IPS-18a (cell line): ENCODE results near the gene FRMD4A.
"Not testable (repeated sequence)": the region's sequence is repeated elsewhere in the genome, so short reads cannot be mapped to it uniquely, and the experiment has no call there.

ENCODE experiments used
- H3K27ac ChIP-seq: one replicate; pipeline ENCODE4 v1.5.1; 2013; ENCODE audit warnings: low read length
- H3K27me3 ChIP-seq: one replicate; pipeline ENCODE4 v1.6.1; 2013; ENCODE audit warnings: mild to moderate bottlenecking, low read length; ENCODE audit not compliant: control insufficient read depth, insufficient read depth
- H3K36me3 ChIP-seq: one replicate; pipeline ENCODE4 v1.6.1; 2013; ENCODE audit warnings: low read depth, low read length; ENCODE audit not compliant: control insufficient read depth
- H3K4me1 ChIP-seq: one replicate; pipeline ENCODE4 v1.6.1; 2013; ENCODE audit warnings: low read depth, low read length; ENCODE audit not compliant: control insufficient read depth
- H3K4me3 ChIP-seq: one replicate; pipeline ENCODE4 v1.5.1; 2013; ENCODE audit warnings: low read length
- H3K9ac ChIP-seq: one replicate; pipeline ENCODE4 v1.6.1; 2013; ENCODE audit warnings: mild to moderate bottlenecking, low read length, moderate library complexity
- H3K9me3 ChIP-seq: one replicate; pipeline ENCODE4 v1.6.1; 2013; ENCODE audit warnings: low read depth, low read length; ENCODE audit not compliant: control insufficient read depth

The FRMD4A gene

DNA sequence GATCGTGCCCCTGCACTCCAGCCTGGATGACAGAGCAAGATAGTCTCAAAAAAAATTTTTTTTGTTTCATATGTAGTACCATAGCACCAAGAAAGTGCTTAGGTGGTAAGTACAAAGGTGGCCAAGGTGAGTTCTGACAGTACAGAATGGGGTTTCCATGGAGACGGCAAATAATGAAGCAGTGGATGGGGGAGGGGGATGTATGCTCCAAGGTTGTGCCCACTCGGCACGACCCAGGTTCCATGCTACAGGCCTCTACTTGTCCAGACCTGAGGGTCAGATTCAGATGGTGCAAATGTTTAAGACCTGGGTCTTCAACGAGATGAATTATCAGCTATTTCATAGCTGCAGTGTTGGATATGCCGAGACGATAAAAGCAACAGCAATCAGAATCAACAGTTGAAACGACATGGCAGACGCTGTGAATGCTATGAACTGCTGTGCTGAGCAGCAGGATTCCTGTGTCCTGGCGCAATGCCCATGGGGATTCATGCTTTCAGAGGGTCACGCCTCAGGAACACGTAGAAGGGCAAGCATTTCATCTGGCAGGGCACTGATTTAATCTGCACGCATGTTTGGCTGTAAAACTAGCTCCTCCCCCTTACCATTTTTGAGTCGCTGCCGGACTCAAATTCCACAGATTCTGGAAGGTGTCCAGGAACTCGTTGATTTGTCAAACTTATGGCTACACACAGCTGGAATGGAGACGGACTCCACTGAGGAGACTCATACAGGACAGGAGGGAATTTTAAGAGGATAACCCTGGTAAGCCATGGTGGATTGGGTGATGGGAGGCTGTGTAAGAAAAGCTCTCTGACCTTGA, 256.5 kb downstream of the FRMD4A start:
- H3K27me3 ChIP-seq: no peaks in the 10 kb centered on the region
- H3K9me3 ChIP-seq: no peaks in the 10 kb centered on the region
- H3K9ac ChIP-seq: no peak overlapping the region
- no peaks in the 10 kb centered on the region for H3K36me3 ChIP-seq
- H3K4me1 ChIP-seq: no peaks in the 10 kb centered on the region
- H3K4me3 ChIP-seq: no peak overlapping the region
- no peak overlapping the region for H3K27ac ChIP-seq

- no peaks in the 10 kb centered on the region for H3K4me1 ChIP-seq
- no peaks in the 10 kb centered on the region for H3K9me3 ChIP-seq
- no peak overlapping the region for H3K27ac ChIP-seq
- no peaks in the 10 kb centered on the region for H3K27me3 ChIP-seq
- H3K9ac ChIP-seq: no peak overlapping the region
- H3K36me3 ChIP-seq: no peaks in the 10 kb centered on the region
- H3K4me3 ChIP-seq: no peak overlapping the region
Observed at GRCh38 chr10:14072541-14072940, 258.2 kb downstream of the FRMD4A start.

DNA sequence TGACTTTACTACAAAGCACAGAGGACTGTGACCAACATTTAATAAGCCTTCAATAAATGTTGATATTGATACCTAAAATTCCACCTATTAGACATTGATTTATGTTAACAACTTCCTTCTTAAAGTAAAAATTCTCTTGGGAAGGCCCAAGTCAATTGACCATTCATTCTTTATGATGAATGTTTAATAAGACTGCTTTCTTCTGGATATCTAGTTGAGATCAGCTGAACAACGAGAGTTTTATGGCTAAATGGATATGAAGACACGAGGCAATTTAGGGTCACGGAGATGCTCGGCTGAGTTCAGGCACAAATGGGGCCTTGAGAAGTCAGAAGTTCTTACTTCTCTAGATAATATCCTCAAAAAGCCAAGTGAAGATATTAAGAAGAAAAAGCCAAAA, 258.8 kb downstream of the FRMD4A start:
- H3K9ac ChIP-seq: no peak overlapping the region
- no peaks in the 10 kb centered on the region for H3K36me3 ChIP-seq
- H3K27me3 ChIP-seq: no peaks in the 10 kb centered on the region
- H3K9me3 ChIP-seq: no peaks in the 10 kb centered on the region
- H3K27ac ChIP-seq: no peak overlapping the region
- H3K4me3 ChIP-seq: no peak overlapping the region
- H3K4me1 ChIP-seq: no peaks in the 10 kb centered on the region

DNA sequence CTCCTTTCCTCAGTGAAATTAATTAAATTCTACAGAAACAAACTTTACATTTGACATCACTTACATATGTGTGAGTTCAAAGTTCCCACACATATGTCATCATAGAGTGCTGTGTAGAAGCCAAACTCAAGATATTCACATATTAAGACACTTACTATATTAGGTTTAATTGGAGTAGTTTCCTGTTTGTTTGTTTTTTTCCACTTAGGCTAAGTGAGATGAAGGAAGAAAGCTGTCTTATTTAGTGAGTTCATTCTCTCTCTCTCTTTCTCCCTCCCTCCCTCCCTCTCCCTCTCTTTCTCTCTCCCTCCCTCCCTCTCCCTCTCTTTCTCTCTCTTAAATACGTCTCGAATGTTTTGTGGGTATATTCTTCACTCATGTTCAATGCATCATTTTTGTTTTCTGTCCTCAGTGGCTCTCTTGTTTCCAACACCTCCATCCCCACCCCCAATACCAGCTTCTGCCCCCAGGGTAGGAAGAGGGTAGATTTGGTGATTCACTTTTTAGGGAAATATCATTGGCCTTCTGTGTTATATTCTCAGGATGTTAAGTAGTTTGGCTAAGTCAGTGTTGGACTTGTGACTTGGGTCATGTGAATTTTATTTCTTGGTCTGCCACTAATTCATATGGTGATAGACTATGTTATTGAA, 262.0 kb downstream of the FRMD4A start:
- Histone ChIP-seq H3K27ac (no peak overlapping the region), H3K4me3 (no peak overlapping the region), H3K27me3 (no peaks in the 10 kb centered on the region), H3K9me3 (no peaks in the 10 kb centered on the region), H3K9ac (no peak overlapping the region), H3K36me3 (no peaks in the 10 kb centered on the region), H3K4me1 (no peaks in the 10 kb centered on the region)

- H3K4me1 ChIP-seq, H3K9ac ChIP-seq, H3K4me3 ChIP-seq, H3K27ac ChIP-seq, H3K36me3 ChIP-seq, H3K27me3 ChIP-seq, H3K9me3 ChIP-seq: not testable (repeated sequence)
Observed at GRCh38 chr10:14067638-14068037, 263.1 kb downstream of the FRMD4A start.

DNA sequence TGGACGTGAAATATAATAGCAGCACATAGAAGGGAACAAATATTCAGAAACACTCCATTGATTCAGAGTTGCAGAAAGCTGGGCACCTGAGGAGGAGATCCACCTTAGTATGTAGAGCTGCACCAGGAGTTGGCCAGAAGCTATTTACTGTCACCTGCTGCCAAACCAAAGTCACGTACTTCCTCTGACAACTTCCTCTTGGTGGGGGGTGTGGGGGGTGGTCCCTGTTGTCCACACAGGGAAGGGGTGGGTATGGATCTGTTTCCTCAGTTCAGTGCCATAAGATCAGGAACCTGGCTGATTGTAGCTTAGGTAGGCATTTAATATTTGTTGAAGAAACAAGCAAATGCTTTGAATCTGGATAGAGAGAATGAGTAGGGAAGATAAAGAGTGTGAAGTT, 264.6 kb downstream of the FRMD4A start:
- no peaks in the 10 kb centered on the region for H3K4me1 ChIP-seq
- H3K36me3 ChIP-seq: no peaks in the 10 kb centered on the region
- no peaks in the 10 kb centered on the region for H3K9me3 ChIP-seq
- H3K27me3 ChIP-seq: no peaks in the 10 kb centered on the region
- H3K27ac ChIP-seq: no peak overlapping the region
- H3K9ac ChIP-seq: no peak overlapping the region
- no peak overlapping the region for H3K4me3 ChIP-seq

DNA sequence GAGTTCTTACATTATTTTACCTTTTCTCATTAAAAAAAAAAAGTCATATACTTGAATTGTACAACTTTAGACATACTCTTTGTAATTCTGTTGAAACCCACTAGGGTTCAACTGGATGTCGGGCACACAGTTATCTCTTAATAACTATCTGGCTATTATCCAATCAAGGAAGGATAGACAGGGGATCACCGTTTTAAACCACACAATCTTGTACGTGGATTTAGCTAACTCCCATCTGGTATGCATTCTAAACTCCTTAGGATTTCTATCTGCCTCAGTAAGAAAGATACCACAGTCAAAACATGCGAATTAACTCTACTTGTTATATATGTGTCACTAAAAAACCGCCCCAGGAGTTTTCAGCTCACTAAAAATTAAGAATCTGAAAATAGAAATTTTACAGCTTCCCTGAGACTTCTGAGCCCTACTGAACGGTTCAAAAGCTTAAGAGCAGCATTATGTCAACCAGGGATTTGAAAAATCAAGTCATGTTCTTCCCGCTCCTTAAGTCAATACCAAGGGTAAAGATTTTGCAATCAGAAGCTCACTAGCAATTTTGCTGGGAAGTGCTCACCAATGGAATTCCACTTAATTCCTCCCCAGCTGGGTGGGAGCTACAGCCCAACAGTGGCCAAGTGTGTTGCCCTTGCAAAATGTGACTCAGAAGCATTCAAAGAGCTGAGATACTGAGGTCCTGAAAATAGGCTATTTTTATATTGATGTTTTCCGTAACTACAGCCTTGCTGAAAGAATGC, 267.0 kb downstream of the FRMD4A start:
- Histone ChIP-seq H3K9me3 (no peaks in the 10 kb centered on the region), H3K4me1 (no peaks in the 10 kb centered on the region), H3K4me3 (no peak overlapping the region), H3K36me3 (no peaks in the 10 kb centered on the region), H3K27ac (no peak overlapping the region), H3K9ac (no peak overlapping the region), H3K27me3 (no peaks in the 10 kb centered on the region)

- H3K4me3 ChIP-seq: no peak overlapping the region
- no peaks in the 10 kb centered on the region for H3K4me1 ChIP-seq
- no peaks in the 10 kb centered on the region for H3K9me3 ChIP-seq
- H3K36me3 ChIP-seq: no peaks in the 10 kb centered on the region
- no peak overlapping the region for H3K9ac ChIP-seq
- H3K27me3 ChIP-seq: no peaks in the 10 kb centered on the region
- H3K27ac ChIP-seq: no peak overlapping the region
Observed at GRCh38 chr10:14062528-14063260, 268.0 kb downstream of the FRMD4A start.

DNA sequence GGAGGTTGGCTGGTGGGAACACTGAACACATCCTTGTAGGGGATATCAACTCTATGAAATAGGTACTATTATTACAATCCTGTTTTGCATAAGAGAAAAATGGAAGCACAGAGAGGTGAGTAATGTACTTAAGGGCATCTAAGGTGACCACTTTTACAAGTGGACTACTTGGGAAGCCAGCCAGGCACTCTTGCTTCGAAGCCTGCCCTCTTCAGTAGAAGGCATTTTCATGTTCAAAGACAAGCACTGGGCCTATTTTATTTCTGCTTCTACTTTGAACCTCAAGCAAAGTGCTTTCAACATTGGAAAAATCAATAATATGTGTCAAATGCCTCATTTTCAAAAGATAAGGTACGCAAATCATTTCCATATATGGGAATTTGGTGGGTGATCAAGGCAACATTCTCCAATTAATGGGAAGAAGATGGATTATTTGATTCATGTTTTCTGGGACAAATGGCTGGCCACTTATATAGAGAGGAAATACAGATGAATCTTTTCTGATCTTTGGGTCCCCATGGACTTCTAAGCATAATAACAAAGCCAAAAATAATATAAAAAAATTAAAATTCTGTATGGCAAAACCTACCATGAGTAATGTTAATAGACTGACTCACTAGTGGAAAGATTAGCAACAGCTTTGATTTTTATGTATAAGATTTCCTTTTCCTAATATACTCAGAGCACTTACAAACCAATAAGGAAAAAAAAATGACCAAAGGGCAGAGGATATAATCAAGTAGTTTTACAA, 270.2 kb downstream of the FRMD4A start:
- no peaks in the 10 kb centered on the region for H3K9me3 ChIP-seq
- no peak overlapping the region for H3K9ac ChIP-seq
- H3K4me3 ChIP-seq: no peak overlapping the region
- peaks cover 9% of the 10 kb centered on the region for H3K4me1 ChIP-seq
- H3K27ac ChIP-seq: no peak overlapping the region
- H3K36me3 ChIP-seq: no peaks in the 10 kb centered on the region
- no peaks in the 10 kb centered on the region for H3K27me3 ChIP-seq

- Histone ChIP-seq H3K27ac (no peak overlapping the region), H3K9me3 (no peaks in the 10 kb centered on the region), H3K4me1 (peaks cover 9% of the 10 kb centered on the region), H3K36me3 (no peaks in the 10 kb centered on the region), H3K9ac (no peak overlapping the region), H3K4me3 (no peak overlapping the region), H3K27me3 (no peaks in the 10 kb centered on the region)
Observed at GRCh38 chr10:14056610-14057332, 274.0 kb downstream of the FRMD4A start.
